ENCODE data around the gene PINK1. TPM values are rescaled to one million over a fixed set of nuclear protein-coding genes. Genes with fewer than 3 reads are reported as not detected.

PINK1 gene
- polyA plus RNA-seq, 1 donor (not counting 4 experiments of a cell fraction or from before 2014, with no cell fraction given): 44.6 TPM

DNA sequence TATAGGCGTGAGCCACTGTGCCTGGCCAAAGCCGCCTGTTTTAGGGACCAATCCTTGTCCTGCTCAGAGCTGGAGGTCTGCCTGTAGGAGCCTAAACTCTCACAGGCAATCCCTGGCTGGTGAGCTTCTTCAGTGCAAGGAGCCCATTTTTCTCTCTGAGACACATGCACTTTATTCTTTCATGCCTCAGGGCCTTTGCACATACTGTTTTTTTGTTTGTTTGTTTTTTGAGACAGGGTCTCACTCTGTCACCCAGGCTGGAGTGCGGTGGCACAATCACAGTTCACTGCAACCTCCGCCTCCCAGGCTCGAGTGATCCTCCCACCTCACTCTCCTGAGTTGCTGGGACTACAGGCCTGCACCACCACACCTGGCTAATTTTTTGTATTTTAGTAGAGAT is 21.6 kb upstream of the PINK1 start:
- Histone ChIP-seq H3K79me2 (ENCODE audit: control insufficient read depth, insufficient read depth, low read length) (no peaks in the 10 kb centered on the region), H3K4me3 (ENCODE audit: control insufficient read depth in 2 of 3, extremely low read depth in 1 of 3, insufficient read depth in 2 of 3, low read depth in 1 of 3, low read length in 3 of 3) (no peak overlapping the region), H3K4me2 (ENCODE audit: control insufficient read depth, extremely low read depth, insufficient read depth, low read depth, low read length) (no peak overlapping the region), H3K36me3 (ENCODE audit: control insufficient read depth in 2 of 2, extremely low read depth in 1 of 2, insufficient read depth in 2 of 2, low read length in 2 of 2) (peaks cover 0 to 9% of the 10 kb centered on the region in 2 experiments), H3K9me1 (ENCODE audit: control insufficient read depth, extremely low read depth, insufficient read depth, low read length) (no peaks in the 10 kb centered on the region), H3K27me3 (ENCODE audit: control insufficient read depth, extremely low read depth, insufficient read depth, low read length) (no peaks in the 10 kb centered on the region), H2AFZ (ENCODE audit: control insufficient read depth, low read length) (no peak overlapping the region), H3K9ac (ENCODE audit: control insufficient read depth, extremely low read depth, insufficient read depth, low read length) (no peak overlapping the region), H3K27ac (ENCODE audit: control insufficient read depth, insufficient read depth, low read length) (peak overlapping the region; percentile 63), H3K9me3 (ENCODE audit: control insufficient read depth, low read depth, low read length) (no peaks in the 10 kb centered on the region), H4K20me1 (ENCODE audit: control insufficient read depth, extremely low read depth, insufficient read depth, low read length) (no peaks in the 10 kb centered on the region), H3K4me1 (ENCODE audit: control insufficient read depth, extremely low read depth, insufficient read depth, low read length) (peaks cover 19% of the 10 kb centered on the region)
- TF ChIP-seq, protein P1, sequence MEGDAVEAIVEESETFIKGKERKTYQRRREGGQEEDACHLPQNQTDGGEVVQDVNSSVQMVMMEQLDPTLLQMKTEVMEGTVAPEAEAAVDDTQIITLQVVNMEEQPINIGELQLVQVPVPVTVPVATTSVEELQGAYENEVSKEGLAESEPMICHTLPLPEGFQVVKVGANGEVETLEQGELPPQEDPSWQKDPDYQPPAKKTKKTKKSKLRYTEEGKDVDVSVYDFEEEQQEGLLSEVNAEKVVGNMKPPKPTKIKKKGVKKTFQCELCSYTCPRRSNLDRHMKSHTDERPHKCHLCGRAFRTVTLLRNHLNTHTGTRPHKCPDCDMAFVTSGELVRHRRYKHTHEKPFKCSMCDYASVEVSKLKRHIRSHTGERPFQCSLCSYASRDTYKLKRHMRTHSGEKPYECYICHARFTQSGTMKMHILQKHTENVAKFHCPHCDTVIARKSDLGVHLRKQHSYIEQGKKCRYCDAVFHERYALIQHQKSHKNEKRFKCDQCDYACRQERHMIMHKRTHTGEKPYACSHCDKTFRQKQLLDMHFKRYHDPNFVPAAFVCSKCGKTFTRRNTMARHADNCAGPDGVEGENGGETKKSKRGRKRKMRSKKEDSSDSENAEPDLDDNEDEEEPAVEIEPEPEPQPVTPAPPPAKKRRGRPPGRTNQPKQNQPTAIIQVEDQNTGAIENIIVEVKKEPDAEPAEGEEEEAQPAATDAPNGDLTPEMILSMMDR (optimal IDR thresholded peaks at IDR 0.05 in 1 of 3, IDR thresholded peaks at IDR 0.05 in 1 of 3, conservative IDR thresholded peaks at IDR 0.05 in 1 of 3; ENCODE audit: extremely low read depth in 1 of 3, insufficient read depth in 2 of 3, low read length in 3 of 3): no peak
- no peak for TF ChIP-seq EZH2 (IDR thresholded peaks at IDR 0.05; ENCODE audit: low read length)
- FAIRE-seq (no peak), DNase-seq (ENCODE audit: low read depth, low spot score) (no peak)
- dilution Hi-C loops (cut with MboI; ENCODE audit: extremely low pct_ligation_motif_present, low sequenced_read_pairs): no loop called here

DNA sequence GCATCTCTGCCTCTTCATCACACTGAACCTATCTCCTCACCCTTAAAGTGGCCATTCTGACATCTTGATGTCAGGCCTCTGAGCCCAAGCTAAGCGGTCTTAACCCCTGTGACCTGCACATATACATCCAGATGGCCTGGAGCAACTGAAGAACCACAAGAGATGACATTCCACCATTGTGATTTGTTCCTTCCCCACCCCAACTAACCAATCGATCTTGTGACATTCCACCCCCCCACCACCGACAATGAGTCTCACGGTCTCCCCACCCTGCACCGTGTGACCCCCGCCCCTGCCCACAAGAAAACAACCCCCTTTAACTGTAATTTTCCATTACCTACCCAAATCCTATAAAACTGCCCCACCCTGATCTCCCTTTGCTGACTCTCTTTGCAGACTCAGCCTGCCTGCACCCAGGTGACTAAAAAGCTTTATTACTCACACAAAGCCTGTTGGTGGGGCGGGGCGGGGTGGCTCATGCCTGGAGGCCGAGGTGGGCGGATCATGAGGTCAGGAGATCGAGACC is 21.0 kb upstream of the PINK1 start:
- peak; percentile 78 for DNase-seq (ENCODE audit: low read depth, low spot score)
- H3K27ac ChIP-seq (ENCODE audit: control insufficient read depth, insufficient read depth, low read length): peak overlapping the region; percentile 63

More for the DNA sequence above, 21.0 kb upstream of the PINK1 start:
- dilution Hi-C loops (cut with MboI; ENCODE audit: extremely low pct_ligation_motif_present, low sequenced_read_pairs): no loop called here
- Histone ChIP-seq H3K4me1 (ENCODE audit: control insufficient read depth, extremely low read depth, insufficient read depth, low read length) (peaks cover 19% of the 10 kb centered on the region), H3K36me3 (ENCODE audit: control insufficient read depth in 2 of 2, extremely low read depth in 1 of 2, insufficient read depth in 2 of 2, low read length in 2 of 2) (peaks cover 0 to 9% of the 10 kb centered on the region in 2 experiments), H3K79me2 (ENCODE audit: control insufficient read depth, insufficient read depth, low read length) (no peaks in the 10 kb centered on the region), H2AFZ (ENCODE audit: control insufficient read depth, low read length) (no peak overlapping the region), H3K9ac (ENCODE audit: control insufficient read depth, extremely low read depth, insufficient read depth, low read length) (peak overlapping the region; percentile 44), H3K4me3 (ENCODE audit: control insufficient read depth in 2 of 3, extremely low read depth in 1 of 3, insufficient read depth in 2 of 3, low read depth in 1 of 3, low read length in 3 of 3) (no peak overlapping the region), H4K20me1 (ENCODE audit: control insufficient read depth, extremely low read depth, insufficient read depth, low read length) (no peaks in the 10 kb centered on the region), H3K9me1 (ENCODE audit: control insufficient read depth, extremely low read depth, insufficient read depth, low read length) (no peaks in the 10 kb centered on the region), H3K9me3 (ENCODE audit: control insufficient read depth, low read depth, low read length) (no peaks in the 10 kb centered on the region), H3K4me2 (ENCODE audit: control insufficient read depth, extremely low read depth, insufficient read depth, low read depth, low read length) (no peak overlapping the region), H3K27me3 (ENCODE audit: control insufficient read depth, extremely low read depth, insufficient read depth, low read length) (no peaks in the 10 kb centered on the region)
- FAIRE-seq: peak; percentile 57
- no peak for TF ChIP-seq EZH2 (IDR thresholded peaks at IDR 0.05; ENCODE audit: low read length)
- TF ChIP-seq, protein P1 (optimal IDR thresholded peaks at IDR 0.05 in 1 of 3, IDR thresholded peaks at IDR 0.05 in 1 of 3, conservative IDR thresholded peaks at IDR 0.05 in 1 of 3; ENCODE audit: extremely low read depth in 1 of 3, insufficient read depth in 2 of 3, low read length in 3 of 3): no peak

Data from keratinocyte (primary cell).